SKM-1 (cell line): ENCODE measurements around the gene OPN1SW.
A peak's percentile ranks its signal among the peaks of the same experiment; 100 is the strongest.

ENCODE experiments used
- DNase-seq: peaks from one replicate; lab custom pipeline; 2025; ENCODE audit not compliant: unreplicated experiment; lab: John Stamatoyannopoulos, UW

The OPN1SW gene, protein sequence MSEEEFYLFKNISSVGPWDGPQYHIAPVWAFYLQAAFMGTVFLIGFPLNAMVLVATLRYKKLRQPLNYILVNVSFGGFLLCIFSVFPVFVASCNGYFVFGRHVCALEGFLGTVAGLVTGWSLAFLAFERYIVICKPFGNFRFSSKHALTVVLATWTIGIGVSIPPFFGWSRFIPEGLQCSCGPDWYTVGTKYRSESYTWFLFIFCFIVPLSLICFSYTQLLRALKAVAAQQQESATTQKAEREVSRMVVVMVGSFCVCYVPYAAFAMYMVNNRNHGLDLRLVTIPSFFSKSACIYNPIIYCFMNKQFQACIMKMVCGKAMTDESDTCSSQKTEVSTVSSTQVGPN

DNA sequence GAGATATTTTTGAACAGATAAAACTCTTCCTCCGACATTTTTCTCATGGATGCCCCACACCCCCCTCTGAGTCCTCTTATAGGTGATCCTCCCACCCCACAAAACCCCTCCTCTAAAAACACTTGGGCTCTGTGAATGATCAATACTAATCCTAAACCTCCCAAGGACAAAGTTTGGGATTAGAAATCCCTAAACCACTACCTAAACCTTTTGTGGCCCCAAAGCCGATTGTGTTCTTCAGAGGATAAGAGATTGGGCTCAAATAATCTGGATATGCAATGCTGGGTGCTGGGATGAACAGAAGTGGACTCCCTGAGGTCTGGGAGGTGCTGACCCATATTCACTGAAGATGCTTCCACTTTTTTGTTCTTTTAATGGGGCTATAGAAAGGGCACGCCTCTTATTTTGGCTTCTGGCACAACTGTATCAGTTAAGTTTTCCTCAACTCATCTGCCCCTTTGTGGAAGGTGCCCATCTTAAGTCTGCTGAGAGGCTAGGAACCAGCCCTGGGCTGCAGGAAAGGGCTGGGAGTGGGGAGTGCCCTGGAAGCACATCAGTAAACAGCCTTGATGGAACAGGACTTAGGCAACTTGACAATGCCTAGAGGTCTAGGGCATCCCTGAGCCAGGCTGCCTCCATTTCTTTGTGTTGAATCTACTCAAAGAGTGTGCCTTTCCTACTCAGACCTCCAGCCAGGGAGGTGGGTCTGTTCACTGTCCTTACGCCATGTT is at the start of gene OPN1SW:
OPN1SW (minus strand) TSS at position 51 of the 731 bp plus-strand sequence; CDS start at position 38, 13 bp downstream.
- DNase-seq, result no peak

DNA sequence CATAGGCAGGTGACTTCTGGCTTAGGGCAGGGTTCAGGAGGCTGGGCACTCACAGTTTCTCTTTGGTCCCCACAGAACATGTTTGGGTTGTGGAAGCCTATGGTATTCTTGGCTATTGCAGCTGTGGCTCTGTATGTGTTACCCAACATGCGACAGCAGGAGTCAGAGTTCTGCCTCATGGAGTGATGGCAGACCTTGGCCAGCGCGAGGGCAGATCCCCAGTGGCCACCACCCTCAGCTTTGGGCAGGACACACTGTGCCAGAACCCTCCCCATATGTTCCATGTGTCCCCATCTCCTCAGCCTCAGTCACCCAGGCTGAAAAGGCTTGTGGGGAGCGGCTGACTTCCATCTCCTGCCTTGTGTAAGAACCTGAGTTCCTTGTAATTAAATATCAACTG is 46.1 kb upstream of the OPN1SW start:
- no peak for DNase-seq

DNA sequence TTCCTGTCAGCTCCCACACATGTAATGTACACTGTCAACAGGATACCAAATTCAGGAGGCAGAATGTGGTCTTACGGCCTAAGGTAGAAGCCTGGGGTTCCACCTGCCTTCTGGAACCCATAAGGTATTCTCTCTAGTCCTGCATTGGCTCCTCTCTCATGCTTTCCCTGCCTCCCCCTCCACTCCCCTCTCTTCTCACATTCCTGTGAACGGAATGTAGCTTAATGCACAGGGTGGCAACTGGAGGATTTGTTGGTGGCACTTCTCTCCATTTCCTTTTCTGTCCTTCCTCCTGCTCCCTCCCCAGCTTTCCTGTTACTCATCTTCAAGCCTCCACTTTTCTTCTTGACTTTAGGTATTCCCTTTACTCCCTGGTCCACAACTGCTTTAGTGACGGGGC is 43.1 kb upstream of the OPN1SW start:
- DNase-seq, result no peak

DNA sequence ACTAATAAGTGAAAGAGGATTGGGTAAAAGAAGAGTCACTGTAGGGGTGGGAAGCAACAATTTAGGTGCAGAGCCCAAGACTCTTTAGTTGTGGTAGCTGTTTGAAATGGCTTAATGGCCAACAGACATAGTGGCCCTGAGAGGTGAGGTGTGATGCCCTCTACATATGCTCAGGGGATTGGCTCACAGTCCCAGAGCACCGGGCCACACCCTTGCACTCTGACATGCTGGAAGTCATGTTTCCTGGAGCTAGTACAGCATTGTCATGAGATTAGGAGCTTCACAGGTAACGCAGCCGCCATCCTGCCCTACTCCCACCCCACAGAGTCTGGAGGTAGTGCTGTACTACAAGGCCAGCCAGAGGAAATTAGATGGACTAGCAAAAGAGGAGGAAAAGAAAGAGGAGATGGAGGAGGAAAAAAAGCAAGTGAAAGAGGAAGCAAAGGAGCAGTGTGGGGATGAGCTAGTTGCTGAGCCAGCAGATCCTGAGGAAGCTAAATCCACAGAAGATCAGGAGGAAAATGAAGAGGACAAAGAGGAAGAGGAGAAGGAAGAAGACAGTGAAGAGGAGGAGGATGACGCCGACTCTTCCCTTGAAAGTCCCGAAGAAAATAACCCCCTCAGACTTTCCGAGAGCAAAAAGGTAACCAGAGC is 39.8 kb upstream of the OPN1SW start:
- DNase-seq, result no peak

DNA sequence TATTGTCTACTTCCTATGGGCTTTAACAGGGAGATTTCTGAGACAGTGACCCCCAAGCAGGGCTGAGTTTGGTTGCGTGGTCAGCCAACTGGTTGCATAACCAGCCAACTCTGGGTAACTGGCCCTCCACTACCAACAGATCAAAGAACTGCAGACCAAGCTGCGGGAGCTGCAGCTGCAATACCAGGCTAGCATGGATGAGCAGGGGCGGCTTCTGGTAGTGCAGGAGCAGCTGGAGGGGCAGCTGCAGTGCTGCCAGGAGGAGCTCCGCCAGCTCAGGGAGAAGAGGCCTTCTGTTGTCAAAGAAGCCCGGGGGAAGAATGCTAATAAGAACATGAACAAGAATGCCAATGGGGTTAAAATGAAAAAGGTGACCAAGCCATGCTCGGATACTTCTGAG is 38.9 kb upstream of the OPN1SW start:
- DNase-seq, result no peak

DNA sequence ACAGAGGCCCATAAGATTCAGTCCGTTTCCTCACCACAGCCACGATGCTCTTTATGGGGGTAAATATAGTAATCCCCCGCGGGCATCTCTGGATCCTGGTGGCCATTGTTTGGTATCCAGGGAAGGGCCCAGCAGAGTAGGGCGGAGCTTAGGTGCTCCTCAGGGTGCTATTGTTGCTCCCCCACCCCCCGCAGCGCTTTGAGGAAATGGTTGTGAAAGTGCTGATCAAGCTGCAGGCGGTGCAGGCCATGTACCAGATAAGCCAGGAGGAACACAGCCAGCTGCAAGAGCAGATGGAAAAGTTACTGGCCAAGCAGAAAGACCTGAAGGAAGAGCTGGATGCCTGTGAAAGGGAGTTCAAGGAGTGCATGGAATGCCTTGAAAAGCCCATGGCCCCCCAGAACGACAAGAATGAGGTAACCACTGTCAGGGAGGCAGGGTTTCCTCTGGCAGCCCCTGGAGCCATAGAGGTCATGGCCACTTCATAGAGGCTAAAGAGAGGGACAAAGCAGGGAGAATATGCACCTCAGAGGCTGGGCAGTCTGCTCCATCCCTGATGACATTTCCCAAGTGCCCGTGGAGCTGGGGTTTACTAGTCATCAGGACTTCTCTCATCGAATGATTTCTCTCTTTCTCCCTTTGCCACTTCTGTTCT is 37.0 kb upstream of the OPN1SW start:
- peak; percentile 71 for DNase-seq

DNA sequence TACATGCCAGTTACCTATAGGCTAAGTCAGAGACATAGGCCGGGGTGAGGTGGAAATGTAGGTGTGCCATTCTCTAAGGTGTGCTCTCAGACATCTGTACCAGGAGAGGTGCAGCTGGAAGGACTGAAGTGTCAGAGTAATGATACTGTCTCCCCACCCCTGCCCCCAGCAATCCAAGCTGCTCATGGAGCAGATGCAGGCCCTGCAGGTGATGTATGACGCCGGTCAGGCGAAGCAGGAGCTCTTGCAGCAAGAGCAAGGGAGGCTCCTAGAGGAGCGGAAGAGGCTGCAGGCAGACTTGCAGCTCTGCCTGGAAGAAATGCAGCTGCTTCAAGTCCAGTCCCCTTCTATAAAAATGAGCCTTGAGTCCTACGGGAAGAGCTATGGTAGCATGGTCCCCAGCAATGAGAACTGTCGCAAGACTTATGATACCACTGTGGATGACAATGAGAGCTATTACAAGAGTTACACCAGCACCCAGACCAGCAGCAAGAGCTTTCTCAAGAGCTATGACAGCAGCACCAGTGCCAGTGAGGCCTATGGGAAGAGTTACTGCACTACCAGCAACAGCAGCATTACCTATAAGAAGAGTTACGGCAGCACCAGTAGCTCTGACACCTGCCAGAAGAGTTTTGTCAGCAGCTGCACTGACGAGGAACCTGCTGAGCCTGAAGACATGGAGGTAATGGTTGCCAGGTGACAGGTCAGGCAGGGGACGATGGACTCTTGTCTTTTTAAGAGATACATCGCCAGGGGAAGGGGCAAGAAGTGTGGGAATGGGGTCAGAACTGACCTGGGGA is 36.2 kb upstream of the OPN1SW start:
- DNase-seq, result no peak

DNA sequence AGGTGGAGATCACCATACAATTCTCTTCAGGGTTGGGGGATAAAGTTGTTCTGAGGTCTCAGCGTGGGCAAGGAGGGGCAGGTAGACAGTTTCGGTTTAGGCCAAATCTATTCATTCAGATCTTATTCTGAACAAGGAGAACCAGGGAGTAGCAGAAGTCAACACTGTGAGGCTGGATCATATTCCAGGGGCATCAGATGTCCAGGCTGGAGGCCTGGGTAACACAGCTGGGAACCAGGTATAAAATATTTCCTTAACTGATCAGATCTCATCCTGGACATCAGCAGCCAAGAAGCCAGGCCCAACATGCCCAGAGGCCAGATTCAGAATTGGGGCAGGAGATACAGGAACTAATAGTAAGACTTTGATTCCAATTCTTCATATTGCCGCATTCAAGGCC is 35.4 kb upstream of the OPN1SW start:
- no peak for DNase-seq

DNA sequence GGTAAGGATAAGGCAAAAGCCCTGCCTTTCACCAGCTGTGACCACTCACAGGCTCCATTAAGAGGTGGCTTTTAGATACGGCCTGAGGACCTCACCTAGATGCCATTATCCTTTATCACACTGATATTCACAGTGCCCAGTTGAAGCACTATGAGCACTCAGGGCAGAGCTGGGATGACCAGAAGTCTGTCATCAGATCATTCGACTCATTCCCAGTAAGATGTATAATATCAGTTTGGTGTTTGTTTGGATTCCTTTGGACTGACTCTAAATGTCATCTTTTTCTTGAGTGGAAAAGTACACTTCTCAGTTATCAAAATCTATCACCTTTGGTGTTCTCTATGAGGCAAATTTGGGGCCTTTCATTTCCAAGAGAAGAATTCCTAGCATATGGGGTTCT is 34.9 kb upstream of the OPN1SW start:
- no peak for DNase-seq

DNA sequence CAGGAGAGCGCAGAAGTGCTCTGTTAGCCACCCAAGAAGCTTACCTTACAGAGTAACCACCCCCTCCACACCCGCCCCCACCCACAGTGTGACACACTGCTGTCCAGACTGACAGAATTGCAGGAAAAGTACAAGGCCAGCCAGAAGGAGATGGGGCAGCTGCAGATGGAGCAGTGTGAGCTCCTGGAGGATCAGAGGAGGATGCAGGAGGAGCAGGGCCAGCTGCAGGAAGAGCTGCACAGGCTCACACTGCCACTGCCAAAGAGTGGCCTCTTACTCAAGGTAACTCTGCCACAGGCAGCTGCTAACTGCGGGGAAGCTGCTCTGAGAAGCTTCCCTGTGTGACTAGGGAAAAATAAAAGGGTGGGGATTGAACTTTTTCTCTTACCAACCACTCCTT is 33.8 kb upstream of the OPN1SW start:
- DNase-seq, result no peak

DNA sequence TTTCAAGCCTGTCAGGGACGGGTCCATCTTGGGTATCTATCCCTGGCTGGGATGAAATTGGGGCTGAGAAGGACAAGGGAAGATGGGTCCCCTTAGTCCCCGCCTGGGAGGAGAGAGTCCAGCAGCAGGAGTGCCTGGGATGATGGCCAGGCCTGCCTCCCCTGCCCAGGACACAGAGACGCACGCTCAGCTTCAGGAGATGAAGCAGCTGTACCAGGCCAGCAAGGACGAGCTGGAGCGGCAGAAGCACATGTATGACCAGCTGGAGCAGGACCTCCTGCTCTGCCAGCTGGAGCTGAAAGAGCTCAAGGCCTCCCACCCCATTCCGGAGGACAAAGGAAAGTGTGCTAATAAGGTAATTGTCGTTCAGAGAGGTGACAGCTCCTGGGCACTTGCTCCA is 31.6 kb upstream of the OPN1SW start:
- no peak for DNase-seq

DNA sequence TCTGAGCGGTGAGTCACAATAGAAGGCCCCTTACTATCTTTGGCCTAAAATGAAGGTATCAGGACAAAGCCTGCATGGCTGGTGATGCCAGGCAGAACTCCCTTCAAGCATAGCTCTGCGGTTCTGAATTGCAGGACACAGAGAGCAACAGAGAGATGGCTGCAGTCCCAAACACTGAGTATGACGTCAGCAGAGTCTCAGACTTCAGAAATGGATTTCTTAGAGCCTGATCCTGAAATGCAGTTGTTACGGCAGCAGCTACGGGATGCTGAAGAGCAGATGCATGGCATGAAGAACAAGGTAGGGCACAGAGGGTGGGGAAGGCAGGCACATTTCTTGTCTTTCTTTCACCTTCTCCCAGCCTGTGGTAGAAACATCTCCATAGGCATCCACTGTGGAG is 29.6 kb upstream of the OPN1SW start:
- no peak for DNase-seq

DNA sequence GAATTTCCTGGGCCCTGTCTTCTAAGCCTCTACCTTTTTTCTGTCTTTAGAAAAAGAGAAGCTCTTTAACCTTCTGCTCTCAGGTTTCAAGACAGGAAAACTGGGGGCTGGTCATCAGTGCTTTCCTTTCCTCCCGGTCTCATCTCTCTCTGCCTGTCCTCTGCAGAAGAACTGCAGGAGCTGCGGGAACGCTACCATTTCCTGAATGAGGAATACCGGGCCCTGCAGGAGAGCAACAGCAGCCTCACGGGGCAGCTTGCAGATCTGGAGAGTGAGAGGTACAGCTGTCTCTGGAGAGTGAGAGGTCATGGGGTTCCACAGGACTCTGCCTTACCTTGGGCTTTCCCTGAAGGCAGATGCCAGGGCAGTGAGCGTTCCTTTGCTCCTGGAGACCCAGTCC is 28.9 kb upstream of the OPN1SW start:
- no peak for DNase-seq

DNA sequence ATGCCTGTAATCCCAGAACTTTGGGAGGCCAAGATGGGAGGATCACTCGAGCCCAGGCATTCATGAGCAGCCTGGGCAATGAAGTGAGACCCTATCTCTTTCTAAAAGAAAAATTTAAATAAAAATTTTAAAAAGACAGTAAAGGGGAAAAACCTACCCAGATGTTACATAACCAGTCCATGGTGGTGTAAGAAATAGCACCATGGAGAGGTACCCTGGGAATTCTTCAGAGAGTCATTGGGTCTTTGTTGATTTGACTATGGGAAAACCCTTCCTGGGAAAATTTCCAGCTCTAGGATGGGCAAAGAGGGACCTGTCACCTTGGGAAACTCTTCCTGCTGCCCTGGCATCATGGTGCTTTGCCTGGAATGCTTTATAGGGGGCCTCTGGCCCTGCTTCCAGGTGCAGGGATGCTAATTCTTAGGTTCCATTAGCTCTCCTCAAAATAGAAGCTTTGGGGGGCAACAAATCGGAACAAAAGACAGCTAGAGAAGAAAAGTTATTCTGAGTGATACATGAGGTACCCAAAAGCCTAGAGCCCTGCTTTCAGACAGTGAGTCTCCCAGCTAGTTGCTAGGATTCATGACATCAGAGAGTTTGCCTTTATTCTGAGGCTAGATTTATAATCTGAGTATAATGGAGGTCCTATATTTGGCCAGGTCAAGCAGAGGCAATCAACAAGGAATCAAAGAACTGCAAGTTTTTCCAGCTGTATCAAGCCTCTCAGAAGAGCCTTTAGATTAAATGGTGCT is 26.2 kb upstream of the OPN1SW start:
- DNase-seq, result no peak

DNA sequence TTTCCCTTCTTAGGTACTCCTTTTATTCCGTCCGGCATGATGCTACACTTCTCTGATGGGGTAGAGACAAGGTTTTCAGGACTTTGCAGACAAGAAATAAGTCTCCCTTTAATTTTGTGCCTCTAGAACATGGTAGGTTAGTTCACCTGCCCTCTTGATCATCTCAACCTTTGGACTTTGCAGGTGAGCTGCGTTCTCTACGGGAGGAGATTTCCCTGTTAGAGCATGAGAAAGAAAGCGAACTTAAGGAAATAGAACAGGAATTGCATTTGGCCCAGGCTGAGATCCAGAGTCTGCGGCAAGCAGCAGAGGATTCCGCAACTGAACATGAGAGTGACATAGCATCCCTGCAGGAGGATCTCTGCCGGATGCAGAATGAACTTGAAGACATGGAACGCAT is 25.4 kb upstream of the OPN1SW start:
- no peak for DNase-seq

DNA sequence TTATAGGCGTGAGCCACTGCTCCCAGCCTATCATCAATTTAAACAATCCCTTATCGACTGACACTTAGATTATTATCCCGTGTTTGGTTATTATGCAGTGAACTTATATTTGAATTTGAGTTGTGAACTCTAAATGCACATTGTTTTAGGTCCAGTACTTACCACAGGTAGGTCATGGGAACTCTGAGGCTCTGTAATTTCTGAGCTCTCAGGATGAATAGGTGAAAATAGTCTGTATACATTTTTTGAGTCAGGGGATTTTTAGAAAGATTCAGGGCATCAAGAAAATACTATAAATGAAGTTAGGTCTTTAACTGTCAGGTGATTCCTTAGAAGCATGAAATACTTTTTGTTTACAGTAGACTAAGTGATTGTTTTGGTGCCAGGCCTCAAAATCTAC is 25.0 kb upstream of the OPN1SW start:
- no peak for DNase-seq

DNA sequence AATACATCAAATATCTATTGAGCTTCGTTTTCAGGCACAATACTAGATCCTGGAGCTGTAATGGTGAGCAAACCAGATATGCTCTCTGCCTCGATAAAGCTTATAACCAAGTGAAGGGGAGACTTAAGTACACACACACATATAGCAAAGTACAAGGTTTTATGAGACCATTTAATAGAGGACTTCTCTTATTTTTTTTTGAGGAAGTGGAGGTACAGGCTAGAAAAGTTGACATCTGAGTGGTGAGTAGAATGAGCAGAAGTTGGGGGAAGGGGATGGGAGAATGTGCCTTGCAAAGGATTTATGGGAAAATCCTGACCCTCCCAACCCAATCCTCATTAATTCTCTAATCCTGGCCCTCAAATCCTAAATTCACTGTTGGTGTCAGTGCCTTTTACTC is 23.9 kb upstream of the OPN1SW start:
- DNase-seq, result no peak

DNA sequence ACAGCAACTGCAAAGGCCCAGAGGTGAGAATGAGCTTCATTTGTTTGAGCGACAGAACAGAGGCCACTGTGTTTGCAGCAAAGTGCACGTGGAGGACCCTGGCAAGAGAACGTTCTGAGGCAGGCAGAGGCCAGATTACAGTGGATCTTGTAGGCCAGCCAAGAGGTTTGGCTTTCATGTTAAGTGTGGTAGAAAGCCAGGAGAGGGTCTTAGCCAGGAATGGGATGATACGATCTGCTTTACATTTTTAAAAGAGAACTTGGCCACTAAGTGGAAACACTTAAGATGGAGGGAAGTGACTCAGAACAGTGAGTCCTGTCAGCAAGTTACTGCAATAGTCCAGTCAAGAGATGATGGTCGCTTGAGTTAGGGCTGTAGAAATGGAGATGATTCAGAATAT is 20.7 kb upstream of the OPN1SW start:
- no peak for DNase-seq

DNA sequence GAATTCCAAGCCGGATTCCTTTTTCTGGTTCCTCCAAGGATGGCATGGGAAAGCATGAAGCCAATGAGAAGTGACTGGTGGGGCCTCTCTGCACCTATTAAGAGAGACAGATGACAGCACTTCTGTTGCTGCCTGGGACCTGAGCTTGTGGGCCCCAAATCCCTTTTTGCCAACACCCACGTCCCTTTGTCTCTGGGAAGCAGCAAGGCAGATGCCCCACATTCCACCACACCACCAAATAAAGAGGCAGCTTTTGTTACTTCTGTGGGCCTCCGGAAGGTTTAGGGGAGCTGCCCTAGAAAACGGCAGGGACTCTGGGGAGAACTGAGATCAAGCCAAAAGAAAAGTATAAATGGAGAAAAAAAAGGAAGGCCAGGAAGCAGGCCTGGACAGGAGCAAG is 19.5 kb upstream of the OPN1SW start:
- DNase-seq, result no peak

DNA sequence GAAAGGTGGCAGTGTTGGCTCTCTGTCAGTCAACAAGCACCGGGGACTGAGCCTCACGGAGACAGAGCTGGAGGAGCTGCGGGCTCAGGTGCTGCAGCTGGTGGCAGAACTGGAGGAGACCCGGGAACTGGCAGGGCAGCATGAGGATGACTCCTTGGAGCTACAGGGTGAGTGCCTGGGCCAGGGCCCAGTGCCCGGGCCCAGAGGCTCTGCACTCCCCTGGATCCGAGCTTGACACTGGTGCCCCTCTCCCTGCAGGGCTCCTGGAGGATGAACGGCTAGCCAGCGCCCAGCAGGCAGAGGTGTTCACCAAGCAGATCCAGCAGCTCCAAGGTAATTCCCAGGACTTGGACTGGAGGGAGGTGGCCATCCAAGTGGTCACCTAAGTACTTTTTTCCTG is 18.8 kb upstream of the OPN1SW start:
- no peak for DNase-seq
